Measurements from ENCODE around the gene NDUFB7.

NDUFB7 gene

GRCh38 chr19:14520543-14520942, 51.3 kb downstream of the NDUFB7 start:
- DNase-seq (ENCODE audit: low read depth in 2 of 2) = no peak

DNA sequence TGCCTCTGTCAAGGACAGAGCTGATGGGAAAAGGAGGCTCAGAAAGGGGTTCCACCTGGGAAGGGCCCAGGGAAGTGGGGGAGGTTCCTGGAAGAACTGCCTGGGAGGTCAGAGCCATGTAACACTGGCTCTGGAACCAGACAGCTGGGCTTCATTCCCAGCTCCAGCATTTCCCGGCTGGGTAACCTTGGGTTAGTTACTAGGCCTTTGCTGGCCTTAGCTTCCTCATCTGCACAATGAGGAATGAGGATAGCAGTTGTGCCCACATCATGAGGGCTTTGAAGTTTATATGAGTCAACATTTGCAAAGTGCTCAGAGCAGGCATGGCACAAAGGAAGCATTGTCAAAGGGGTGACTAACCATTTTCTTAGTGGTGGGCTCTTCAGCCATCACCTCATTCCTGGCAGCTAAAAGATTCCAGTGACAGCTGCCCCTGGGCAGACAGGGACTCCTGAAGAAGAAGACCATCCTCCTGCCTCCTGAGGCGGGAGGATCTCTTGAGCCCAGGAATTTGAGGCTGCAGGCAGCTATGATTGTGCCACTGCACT, 51.9 kb downstream of the NDUFB7 start:
- no peak for DNase-seq (ENCODE audit: low read depth in 2 of 2)

- no peak for DNase-seq (ENCODE audit: low read depth in 2 of 2)
Observed at GRCh38 chr19:14519245-14519859, 52.5 kb downstream of the NDUFB7 start.

DNA sequence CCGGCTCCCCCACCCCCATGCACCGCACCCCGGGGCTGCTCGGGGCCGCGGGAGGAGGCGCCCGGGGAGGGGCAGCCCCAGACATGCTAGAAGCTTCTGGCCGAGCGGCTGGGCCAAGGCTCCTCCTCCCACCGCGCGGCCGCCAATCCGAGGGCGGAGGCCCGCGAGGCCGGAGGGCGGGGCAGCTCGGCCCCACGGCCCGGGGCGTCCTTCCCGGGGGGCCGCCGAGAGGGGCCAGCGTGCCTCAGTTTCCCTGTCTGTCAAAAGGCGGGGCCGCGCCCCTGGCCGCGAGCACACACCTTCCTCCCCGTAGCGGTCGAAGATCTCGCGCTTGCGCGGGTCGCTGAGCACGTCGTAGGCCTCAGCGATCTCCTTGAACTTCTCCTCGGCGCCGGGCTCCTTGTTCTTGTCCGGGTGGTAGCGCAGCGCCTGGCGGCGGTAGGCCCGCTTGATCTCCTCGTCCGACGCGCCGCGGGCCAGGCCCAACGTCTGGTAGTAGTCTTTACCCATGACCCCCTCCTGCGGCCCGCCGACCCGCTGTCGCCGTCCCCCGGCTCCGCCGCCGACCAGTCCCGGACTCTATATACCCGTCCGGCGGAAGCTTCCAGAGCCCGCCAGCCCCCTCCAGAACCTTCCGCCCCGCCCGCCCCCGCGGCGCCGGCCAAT, 53.9 kb downstream of the NDUFB7 start, which contains the start of gene DNAJB1:
TSS of gene DNAJB1 (minus strand) at position 558 of the 666 bp plus-strand sequence. CDS start at position 510, 48 bp downstream.
- DNase-seq (ENCODE audit: low read depth in 2 of 2) = peak; percentile 66

DNA sequence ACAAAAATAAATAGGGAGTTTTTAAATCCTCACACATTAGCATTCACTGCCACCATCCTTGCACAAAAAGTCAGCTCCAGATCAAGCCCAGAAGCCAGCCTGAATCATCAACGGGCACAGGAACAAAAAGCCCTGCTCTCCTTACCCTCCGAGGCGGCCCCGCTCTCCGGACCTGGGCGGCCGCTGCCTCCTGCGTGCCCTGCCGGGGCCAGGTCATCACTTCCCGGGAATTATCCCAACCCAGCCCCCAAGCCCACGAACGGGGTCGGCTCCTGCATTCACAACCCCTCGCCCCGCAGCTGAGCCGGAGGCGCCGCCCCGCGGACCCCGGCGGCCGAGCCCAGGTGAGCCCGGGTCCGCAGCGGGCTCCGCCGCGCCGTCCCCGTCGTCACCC, 54.4 kb downstream of the NDUFB7 start:
- no peak for DNase-seq (ENCODE audit: low read depth in 2 of 2)

- DNase-seq (ENCODE audit: low read depth in 2 of 2) = no peak
Observed at GRCh38 chr19:14516746-14517438, 55.0 kb downstream of the NDUFB7 start.
